ENCODE data around the gene AXDND1. TPM values are rescaled to one million over a fixed set of nuclear protein-coding genes. Genes with fewer than 3 reads are reported as not detected.

The AXDND1 gene
- total and polyA plus RNA-seq, 9 of the 15 experiments (the other 6 are each of a cell fraction or from before 2014, with no cell fraction given), result 0.03 to 0.13 (median 0.06) TPM; not detected in 5

DNA sequence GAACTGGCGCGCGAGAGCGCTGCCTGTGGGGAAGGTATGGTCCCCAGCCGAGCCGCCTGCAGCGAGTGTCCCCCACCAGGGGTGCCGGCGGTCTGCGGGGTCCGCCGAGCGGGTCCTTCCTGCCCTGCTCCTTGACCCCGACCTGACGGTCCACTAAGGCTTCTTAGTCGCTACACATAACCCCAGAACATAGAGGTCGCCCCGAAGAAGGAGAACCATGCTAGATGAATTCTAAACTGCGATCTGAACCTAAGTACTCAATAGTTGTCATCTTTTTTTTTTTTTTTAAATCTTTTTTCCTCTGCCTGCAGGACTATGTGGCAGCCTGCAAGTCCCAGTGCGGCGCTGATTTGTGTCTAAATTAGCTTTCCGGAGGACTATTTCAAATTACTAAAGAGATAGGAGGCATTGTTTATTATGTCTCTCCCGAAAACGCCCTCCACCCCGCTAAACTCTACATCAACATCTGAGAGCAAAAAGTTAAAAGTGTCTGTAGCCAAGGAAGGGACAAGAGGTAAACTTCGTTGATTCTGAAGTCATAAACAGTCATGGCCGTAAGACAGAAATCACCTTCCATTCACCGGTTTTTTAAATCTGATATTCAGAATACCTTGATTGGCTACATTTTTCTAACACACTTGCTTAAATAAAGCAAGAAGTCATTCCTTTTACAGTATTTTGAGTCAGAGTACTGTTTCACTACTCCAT is 476 bp downstream of the AXDND1 start (continued):
- TF ChIP-seq, protein P1, sequence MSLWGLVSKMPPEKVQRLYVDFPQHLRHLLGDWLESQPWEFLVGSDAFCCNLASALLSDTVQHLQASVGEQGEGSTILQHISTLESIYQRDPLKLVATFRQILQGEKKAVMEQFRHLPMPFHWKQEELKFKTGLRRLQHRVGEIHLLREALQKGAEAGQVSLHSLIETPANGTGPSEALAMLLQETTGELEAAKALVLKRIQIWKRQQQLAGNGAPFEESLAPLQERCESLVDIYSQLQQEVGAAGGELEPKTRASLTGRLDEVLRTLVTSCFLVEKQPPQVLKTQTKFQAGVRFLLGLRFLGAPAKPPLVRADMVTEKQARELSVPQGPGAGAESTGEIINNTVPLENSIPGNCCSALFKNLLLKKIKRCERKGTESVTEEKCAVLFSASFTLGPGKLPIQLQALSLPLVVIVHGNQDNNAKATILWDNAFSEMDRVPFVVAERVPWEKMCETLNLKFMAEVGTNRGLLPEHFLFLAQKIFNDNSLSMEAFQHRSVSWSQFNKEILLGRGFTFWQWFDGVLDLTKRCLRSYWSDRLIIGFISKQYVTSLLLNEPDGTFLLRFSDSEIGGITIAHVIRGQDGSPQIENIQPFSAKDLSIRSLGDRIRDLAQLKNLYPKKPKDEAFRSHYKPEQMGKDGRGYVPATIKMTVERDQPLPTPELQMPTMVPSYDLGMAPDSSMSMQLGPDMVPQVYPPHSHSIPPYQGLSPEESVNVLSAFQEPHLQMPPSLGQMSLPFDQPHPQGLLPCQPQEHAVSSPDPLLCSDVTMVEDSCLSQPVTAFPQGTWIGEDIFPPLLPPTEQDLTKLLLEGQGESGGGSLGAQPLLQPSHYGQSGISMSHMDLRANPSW (CRISPR knock-in tag; IDR thresholded peaks at IDR 0.05), result 0 out of 2 replicates have a peak, but pooled peaks have one; percentile 10
- TF ChIP-seq SMAD2 (IDR thresholded peaks at IDR 0.05; ENCODE audit: low read depth, low read length) (no peak), TBP (optimal IDR thresholded peaks at IDR 0.05; ENCODE audit: low read depth, low read length) (no peak), RFX1 (IDR thresholded peaks at IDR 0.05) (no peak), POLR2H (tag; IDR thresholded peaks at IDR 0.05; ENCODE audit: low read depth) (peak; percentile 4; the same call in 1 of the 2 replicates), KDM2B (CRISPR knock-in tag; IDR thresholded peaks at IDR 0.05) (0 out of 2 replicates have a peak, but pooled peaks have one; percentile 58), HDAC6 (IDR thresholded peaks at IDR 0.05; ENCODE audit: low read depth, low read length) (no peak), CBX3 (IDR thresholded peaks at IDR 0.05; ENCODE audit: borderline replicate concordance in 1 of 2, low read length in 2 of 2) (no peak; a peak in 1 of 3 replicates)
- TF ChIP-seq, protein P2, sequence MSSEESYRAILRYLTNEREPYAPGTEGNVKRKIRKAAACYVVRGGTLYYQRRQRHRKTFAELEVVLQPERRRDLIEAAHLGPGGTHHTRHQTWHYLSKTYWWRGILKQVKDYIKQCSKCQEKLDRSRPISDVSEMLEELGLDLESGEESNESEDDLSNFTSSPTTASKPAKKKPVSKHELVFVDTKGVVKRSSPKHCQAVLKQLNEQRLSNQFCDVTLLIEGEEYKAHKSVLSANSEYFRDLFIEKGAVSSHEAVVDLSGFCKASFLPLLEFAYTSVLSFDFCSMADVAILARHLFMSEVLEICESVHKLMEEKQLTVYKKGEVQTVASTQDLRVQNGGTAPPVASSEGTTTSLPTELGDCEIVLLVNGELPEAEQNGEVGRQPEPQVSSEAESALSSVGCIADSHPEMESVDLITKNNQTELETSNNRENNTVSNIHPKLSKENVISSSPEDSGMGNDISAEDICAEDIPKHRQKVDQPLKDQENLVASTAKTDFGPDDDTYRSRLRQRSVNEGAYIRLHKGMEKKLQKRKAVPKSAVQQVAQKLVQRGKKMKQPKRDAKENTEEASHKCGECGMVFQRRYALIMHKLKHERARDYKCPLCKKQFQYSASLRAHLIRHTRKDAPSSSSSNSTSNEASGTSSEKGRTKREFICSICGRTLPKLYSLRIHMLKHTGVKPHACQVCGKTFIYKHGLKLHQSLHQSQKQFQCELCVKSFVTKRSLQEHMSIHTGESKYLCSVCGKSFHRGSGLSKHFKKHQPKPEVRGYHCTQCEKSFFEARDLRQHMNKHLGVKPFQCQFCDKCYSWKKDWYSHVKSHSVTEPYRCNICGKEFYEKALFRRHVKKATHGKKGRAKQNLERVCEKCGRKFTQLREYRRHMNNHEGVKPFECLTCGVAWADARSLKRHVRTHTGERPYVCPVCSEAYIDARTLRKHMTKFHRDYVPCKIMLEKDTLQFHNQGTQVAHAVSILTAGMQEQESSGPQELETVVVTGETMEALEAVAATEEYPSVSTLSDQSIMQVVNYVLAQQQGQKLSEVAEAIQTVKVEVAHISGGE (CRISPR knock-in tag; IDR thresholded peaks at IDR 0.05), result 0 out of 6 replicates have a peak, but pooled peaks of 1 of the 3 experiments have one; percentile 14
- TF ChIP-seq, protein P3, sequence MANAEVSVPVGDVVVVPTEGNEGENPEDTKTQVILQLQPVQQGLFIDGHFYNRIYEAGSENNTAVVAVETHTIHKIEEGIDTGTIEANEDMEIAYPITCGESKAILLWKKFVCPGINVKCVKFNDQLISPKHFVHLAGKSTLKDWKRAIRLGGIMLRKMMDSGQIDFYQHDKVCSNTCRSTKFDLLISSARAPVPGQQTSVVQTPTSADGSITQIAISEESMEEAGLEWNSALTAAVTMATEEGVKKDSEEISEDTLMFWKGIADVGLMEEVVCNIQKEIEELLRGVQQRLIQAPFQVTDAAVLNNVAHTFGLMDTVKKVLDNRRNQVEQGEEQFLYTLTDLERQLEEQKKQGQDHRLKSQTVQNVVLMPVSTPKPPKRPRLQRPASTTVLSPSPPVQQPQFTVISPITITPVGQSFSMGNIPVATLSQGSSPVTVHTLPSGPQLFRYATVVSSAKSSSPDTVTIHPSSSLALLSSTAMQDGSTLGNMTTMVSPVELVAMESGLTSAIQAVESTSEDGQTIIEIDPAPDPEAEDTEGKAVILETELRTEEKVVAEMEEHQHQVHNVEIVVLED (CRISPR knock-in tag; IDR thresholded peaks at IDR 0.05), result no peak
- TF ChIP-seq, protein P4, sequence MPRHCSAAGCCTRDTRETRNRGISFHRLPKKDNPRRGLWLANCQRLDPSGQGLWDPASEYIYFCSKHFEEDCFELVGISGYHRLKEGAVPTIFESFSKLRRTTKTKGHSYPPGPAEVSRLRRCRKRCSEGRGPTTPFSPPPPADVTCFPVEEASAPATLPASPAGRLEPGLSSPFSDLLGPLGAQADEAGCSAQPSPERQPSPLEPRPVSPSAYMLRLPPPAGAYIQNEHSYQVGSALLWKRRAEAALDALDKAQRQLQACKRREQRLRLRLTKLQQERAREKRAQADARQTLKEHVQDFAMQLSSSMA (CRISPR knock-in tag; IDR thresholded peaks at IDR 0.05), result no peak
- TF ChIP-seq, protein P5, sequence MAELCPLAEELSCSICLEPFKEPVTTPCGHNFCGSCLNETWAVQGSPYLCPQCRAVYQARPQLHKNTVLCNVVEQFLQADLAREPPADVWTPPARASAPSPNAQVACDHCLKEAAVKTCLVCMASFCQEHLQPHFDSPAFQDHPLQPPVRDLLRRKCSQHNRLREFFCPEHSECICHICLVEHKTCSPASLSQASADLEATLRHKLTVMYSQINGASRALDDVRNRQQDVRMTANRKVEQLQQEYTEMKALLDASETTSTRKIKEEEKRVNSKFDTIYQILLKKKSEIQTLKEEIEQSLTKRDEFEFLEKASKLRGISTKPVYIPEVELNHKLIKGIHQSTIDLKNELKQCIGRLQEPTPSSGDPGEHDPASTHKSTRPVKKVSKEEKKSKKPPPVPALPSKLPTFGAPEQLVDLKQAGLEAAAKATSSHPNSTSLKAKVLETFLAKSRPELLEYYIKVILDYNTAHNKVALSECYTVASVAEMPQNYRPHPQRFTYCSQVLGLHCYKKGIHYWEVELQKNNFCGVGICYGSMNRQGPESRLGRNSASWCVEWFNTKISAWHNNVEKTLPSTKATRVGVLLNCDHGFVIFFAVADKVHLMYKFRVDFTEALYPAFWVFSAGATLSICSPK (IDR thresholded peaks at IDR 0.05; ENCODE audit: borderline replicate concordance), result no peak
- TF ChIP-seq, protein P6, sequence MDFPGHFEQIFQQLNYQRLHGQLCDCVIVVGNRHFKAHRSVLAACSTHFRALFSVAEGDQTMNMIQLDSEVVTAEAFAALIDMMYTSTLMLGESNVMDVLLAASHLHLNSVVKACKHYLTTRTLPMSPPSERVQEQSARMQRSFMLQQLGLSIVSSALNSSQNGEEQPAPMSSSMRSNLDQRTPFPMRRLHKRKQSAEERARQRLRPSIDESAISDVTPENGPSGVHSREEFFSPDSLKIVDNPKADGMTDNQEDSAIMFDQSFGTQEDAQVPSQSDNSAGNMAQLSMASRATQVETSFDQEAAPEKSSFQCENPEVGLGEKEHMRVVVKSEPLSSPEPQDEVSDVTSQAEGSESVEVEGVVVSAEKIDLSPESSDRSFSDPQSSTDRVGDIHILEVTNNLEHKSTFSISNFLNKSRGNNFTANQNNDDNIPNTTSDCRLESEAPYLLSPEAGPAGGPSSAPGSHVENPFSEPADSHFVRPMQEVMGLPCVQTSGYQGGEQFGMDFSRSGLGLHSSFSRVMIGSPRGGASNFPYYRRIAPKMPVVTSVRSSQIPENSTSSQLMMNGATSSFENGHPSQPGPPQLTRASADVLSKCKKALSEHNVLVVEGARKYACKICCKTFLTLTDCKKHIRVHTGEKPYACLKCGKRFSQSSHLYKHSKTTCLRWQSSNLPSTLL (IDR thresholded peaks at IDR 0.05), result no peak

All from K562 (cell line).